Measurements from ENCODE around the gene MAST1.

MAST1 gene

DNA sequence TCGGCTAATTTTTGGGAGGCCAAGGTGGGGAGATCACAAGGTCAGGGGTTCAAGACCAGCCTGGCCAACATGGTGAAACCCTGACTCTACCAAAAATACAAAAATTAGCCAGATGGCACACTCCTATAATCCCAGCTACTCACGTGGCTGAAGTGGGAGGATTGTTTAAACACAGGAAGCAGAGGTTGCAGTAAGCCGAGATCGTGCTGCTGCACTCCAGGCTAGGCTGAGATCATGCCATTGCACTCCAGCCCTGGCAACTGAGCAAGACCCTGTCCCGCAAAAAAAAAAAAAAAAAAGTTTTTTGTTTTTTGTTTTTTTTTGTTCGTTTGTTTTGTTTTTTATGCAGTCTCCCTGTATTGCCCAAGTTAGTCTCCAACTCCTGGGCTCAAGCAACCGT, 21.2 kb downstream of the MAST1 start:
- Histone ChIP-seq H4K20me1 (ENCODE audit: insufficient read depth, low read length, poor library complexity, severe bottlenecking) (no peaks in the 10 kb centered on the region), H3K4me3 (ENCODE audit: low read length, poor library complexity, severe bottlenecking) (no peak overlapping the region), H3K9me2 (replicated peaks; ENCODE audit: low read depth, low read length) (no peaks in the 10 kb centered on the region), H3K27me3 (ENCODE audit: insufficient read depth, low read length, poor library complexity, severe bottlenecking) (no peaks in the 10 kb centered on the region), H3K9ac (ENCODE audit: low read depth, low read length, poor library complexity, severe bottlenecking) (no peak overlapping the region), H3K36me3 (ENCODE audit: insufficient read depth, low read length) (no peaks in the 10 kb centered on the region), H3K4me2 (ENCODE audit: low read depth, low read length, poor library complexity, severe bottlenecking) (no peak overlapping the region), H3K4me1 (ENCODE audit: insufficient read depth, low read length, poor library complexity, severe bottlenecking) (no peaks in the 10 kb centered on the region), H3K9me3 (ENCODE audit: insufficient read depth, low read depth, low read length) (no peaks in the 10 kb centered on the region), H3F3A (ENCODE audit: low read depth) (no peaks in the 10 kb centered on the region), H2AFZ (ENCODE audit: low read length) (no peak overlapping the region), H3K79me2 (ENCODE audit: insufficient read depth, low read length) (no peaks in the 10 kb centered on the region)
- TF ChIP-seq EZH2phosphoT487 (IDR thresholded peaks at IDR 0.05; ENCODE audit: borderline replicate concordance), result no peak
- TF ChIP-seq, protein P1, sequence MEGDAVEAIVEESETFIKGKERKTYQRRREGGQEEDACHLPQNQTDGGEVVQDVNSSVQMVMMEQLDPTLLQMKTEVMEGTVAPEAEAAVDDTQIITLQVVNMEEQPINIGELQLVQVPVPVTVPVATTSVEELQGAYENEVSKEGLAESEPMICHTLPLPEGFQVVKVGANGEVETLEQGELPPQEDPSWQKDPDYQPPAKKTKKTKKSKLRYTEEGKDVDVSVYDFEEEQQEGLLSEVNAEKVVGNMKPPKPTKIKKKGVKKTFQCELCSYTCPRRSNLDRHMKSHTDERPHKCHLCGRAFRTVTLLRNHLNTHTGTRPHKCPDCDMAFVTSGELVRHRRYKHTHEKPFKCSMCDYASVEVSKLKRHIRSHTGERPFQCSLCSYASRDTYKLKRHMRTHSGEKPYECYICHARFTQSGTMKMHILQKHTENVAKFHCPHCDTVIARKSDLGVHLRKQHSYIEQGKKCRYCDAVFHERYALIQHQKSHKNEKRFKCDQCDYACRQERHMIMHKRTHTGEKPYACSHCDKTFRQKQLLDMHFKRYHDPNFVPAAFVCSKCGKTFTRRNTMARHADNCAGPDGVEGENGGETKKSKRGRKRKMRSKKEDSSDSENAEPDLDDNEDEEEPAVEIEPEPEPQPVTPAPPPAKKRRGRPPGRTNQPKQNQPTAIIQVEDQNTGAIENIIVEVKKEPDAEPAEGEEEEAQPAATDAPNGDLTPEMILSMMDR (conservative IDR thresholded peaks at IDR 0.05; ENCODE audit: low read length), result no peak

GRCh38 chr19:12864143-12864542, 25.8 kb downstream of the MAST1 start:
- H4K20me1 ChIP-seq (ENCODE audit: insufficient read depth, low read length, poor library complexity, severe bottlenecking), result no peaks in the 10 kb centered on the region
- H3K9me2 ChIP-seq (replicated peaks; ENCODE audit: low read depth, low read length), result no peaks in the 10 kb centered on the region
- no peak overlapping the region for H3K4me2 ChIP-seq (ENCODE audit: low read depth, low read length, poor library complexity, severe bottlenecking)
- TF ChIP-seq, protein P1 (conservative IDR thresholded peaks at IDR 0.05; ENCODE audit: low read length), result no peak
- no peak for TF ChIP-seq EZH2phosphoT487 (IDR thresholded peaks at IDR 0.05; ENCODE audit: borderline replicate concordance)
- no peak overlapping the region for H3K4me3 ChIP-seq (ENCODE audit: low read length, poor library complexity, severe bottlenecking)
- H3K4me1 ChIP-seq (ENCODE audit: insufficient read depth, low read length, poor library complexity, severe bottlenecking), result peaks cover 16% of the 10 kb centered on the region
- no peaks in the 10 kb centered on the region for H3K27me3 ChIP-seq (ENCODE audit: insufficient read depth, low read length, poor library complexity, severe bottlenecking)
- no peaks in the 10 kb centered on the region for H3K9me3 ChIP-seq (ENCODE audit: insufficient read depth, low read depth, low read length)
- peaks cover 5% of the 10 kb centered on the region; the same call in 1 of the 2 replicates for H3K79me2 ChIP-seq (ENCODE audit: insufficient read depth, low read length)
- no peaks in the 10 kb centered on the region for H3F3A ChIP-seq (ENCODE audit: low read depth)
- no peaks in the 10 kb centered on the region for H3K36me3 ChIP-seq (ENCODE audit: insufficient read depth, low read length)
- no peak overlapping the region for H2AFZ ChIP-seq (ENCODE audit: low read length)
- no peak overlapping the region for H3K9ac ChIP-seq (ENCODE audit: low read depth, low read length, poor library complexity, severe bottlenecking)

- Histone ChIP-seq H3K9me2 (replicated peaks; ENCODE audit: low read depth, low read length) (no peaks in the 10 kb centered on the region), H4K20me1 (ENCODE audit: insufficient read depth, low read length, poor library complexity, severe bottlenecking) (no peaks in the 10 kb centered on the region), H3K9ac (ENCODE audit: low read depth, low read length, poor library complexity, severe bottlenecking) (no peak overlapping the region), H3K36me3 (ENCODE audit: insufficient read depth, low read length) (no peaks in the 10 kb centered on the region), H3K79me2 (ENCODE audit: insufficient read depth, low read length) (peaks cover 5% of the 10 kb centered on the region; the same call in 1 of the 2 replicates), H3K4me2 (ENCODE audit: low read depth, low read length, poor library complexity, severe bottlenecking) (no peak overlapping the region), H3K27me3 (ENCODE audit: insufficient read depth, low read length, poor library complexity, severe bottlenecking) (no peaks in the 10 kb centered on the region), H3F3A (ENCODE audit: low read depth) (no peaks in the 10 kb centered on the region), H3K4me3 (ENCODE audit: low read length, poor library complexity, severe bottlenecking) (no peak overlapping the region), H3K9me3 (ENCODE audit: insufficient read depth, low read depth, low read length) (no peaks in the 10 kb centered on the region), H2AFZ (ENCODE audit: low read length) (no peak overlapping the region), H3K4me1 (ENCODE audit: insufficient read depth, low read length, poor library complexity, severe bottlenecking) (peaks cover 16% of the 10 kb centered on the region)
- no peak for TF ChIP-seq EZH2phosphoT487 (IDR thresholded peaks at IDR 0.05; ENCODE audit: borderline replicate concordance)
- TF ChIP-seq, protein P1 (conservative IDR thresholded peaks at IDR 0.05; ENCODE audit: low read length), result no peak; the same call in 1 of the 2 replicates
These were observed 26.7 kb downstream of the MAST1 start for GRCh38 chr19:12864721-12865715.
